Natural killer cell (primary cell): Measurements from ENCODE around the gene C5AR1. TPM values are rescaled to one million over a fixed set of nuclear protein-coding genes. Genes with fewer than 3 reads are reported as not detected.

Experiments used
- ATAC-seq, 3 donors: fragments of 150-1000 bp in 2 of 3; fragments of 200-7000 bp in 1 of 3; cut with Tn5 transposase; 1 replicate in 1 of 3; 2 replicates in 2 of 3; pipeline ENCODE4 v1.10.0; 2021; ENCODE audit warnings: mild to moderate bottlenecking in 2 of 3, moderate library complexity in 2 of 3
- DNase-seq, 2 donors: peaks; one replicate each; pipeline versions ENCODE4 v3.0.0 to v3.0.0-alpha.2; 2013 to 2021; ENCODE audit warnings: mixed read lengths in 1 of 2
- H3K27ac ChIP-seq: one replicate; pipeline ENCODE4 v1.5.1; 2013; ENCODE audit warnings: mild to moderate bottlenecking, low read length
- H3K27me3 ChIP-seq: one replicate; pipeline ENCODE4 v1.6.1; 2013; ENCODE audit warnings: low read length; ENCODE audit not compliant: control insufficient read depth, insufficient read depth
- H3K36me3 ChIP-seq: one replicate; pipeline ENCODE4 v1.6.1; 2013; ENCODE audit warnings: low read length; ENCODE audit not compliant: control insufficient read depth, insufficient read depth
- H3K4me1 ChIP-seq: one replicate; pipeline ENCODE4 v1.6.1; 2013; ENCODE audit warnings: low read length; ENCODE audit not compliant: control insufficient read depth, insufficient read depth
- H3K4me3 ChIP-seq: one replicate; pipeline ENCODE4 v1.5.1; 2013; ENCODE audit warnings: low read length
- H3K9me3 ChIP-seq: one replicate; pipeline ENCODE4 v1.6.1; 2013; ENCODE audit warnings: low read length; ENCODE audit not compliant: control insufficient read depth, insufficient read depth
- H3K27ac Mint-ChIP-seq, 2 donors: one replicate each; pipeline ENCODE4 v1.8.0; 2022; ENCODE audit warnings: mild to moderate bottlenecking in 2 of 2, mixed read lengths in 2 of 2, moderate library complexity in 1 of 2
- H3K27me3 Mint-ChIP-seq, 2 donors: one replicate each; pipeline ENCODE4 v1.8.0; 2022; ENCODE audit warnings: low read depth in 2 of 2, mixed read lengths in 2 of 2
- H3K36me3 Mint-ChIP-seq: one replicate; pipeline ENCODE4 v1.8.0; 2022; ENCODE audit warnings: mixed read lengths
- H3K4me1 Mint-ChIP-seq, 2 donors: one replicate each; pipeline ENCODE4 v1.8.0; 2022; ENCODE audit warnings: mixed read lengths in 2 of 2
- H3K4me3 Mint-ChIP-seq: one replicate; pipeline ENCODE4 v1.8.0; 2022; ENCODE audit warnings: mild to moderate bottlenecking, moderate library complexity, mixed read lengths
- H3K9me3 Mint-ChIP-seq, 2 donors: one replicate each; pipeline ENCODE4 v1.8.0; 2022; ENCODE audit warnings: mixed read lengths in 2 of 2
- CTCF ChIP-seq: fragments of 200-600 bp; IDR thresholded peaks from one replicate; pipeline ENCODE4 v1.8.0; 2022; ENCODE audit warnings: antibody characterized with exemption
- WGBS: methylation state at CpG from one replicate; pipeline ENCODE4 v1.1.7; 2013; ENCODE audit warnings: missing lambda C conversion rate; ENCODE audit not compliant: insufficient coverage; 5-methylcytosine and 5-hydroxymethylcytosine counted together
- intact Hi-C: fragments of 100-400 bp; cut with micrococcal nuclease; formaldehyde crosslinking; loops from one replicate; pipeline ENCODE4 v1.14.2; 2022
- total RNA-seq, 4 donors: library from RNA; stranded (reverse); fragments of 120-200 nt in 1 of 4; gene quantifications; one replicate each; pipeline versions ENCODE4 v1.2.3 to v1.2.4, GENCODE V29; 2013 to 2022

C5AR1 gene
- total RNA-seq, 3 donors from 2014 or later (not counting 1 experiment from before 2014, with no cell fraction given): 11.4 to 42.7 (median 28.7) TPM

DNA sequence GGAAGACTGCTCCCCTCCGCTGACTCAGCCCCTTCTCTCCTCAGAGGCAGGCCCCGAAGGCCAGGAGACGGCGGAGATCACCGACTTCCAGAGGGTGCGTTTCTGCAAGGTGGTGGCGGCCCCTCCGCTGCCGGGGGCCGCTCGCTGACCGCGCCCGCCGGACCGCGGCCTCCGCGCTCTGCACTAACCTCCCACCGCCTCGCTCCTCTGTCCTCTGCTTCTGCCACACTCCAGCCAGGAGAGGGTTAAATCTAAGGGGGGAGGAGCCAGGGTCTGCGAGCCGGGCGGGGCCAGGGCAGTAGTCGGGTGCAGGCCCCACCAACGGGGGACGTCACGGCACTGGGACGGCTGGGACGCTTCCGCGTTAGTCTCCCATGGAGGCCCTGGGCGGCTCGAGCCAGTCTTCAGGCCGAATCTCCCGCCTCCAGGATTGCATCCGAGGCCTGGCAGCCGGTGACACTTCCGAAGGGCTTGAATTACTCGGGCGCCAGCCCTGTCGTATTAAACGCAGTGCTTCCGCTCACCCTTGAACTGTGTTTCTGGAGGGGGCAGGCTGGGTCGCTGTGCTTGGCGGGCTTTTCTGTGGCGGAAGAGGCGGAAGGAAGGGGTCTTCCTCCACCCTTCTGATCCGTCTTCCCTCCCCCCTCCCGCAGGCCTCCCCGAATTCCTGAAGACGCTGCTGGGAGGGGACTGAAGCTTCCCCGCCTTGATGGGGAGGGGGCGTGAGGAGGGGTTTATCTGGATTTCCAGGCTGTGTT, 36.2 kb upstream of the C5AR1 start:
- no peak for TF ChIP-seq CTCF
- peaks cover 23% of the 10 kb centered on the region for H3K4me1 ChIP-seq
- Mint-ChIP-seq H3K4me1 (peaks cover 14 to 33% of the 10 kb centered on the region in 2 donors), H3K36me3 (no peaks in the 10 kb centered on the region), H3K27me3 (no peaks in the 10 kb centered on the region), H3K9me3 (no peaks in the 10 kb centered on the region), H3K4me3 (peak overlapping the region; percentile 95), H3K27ac (peak overlapping the region; percentile 93 to 96)
- peaks cover 19% of the 10 kb centered on the region for H3K36me3 ChIP-seq
- ATAC-seq (peak; percentile 60 to 76 (median 64)), DNase-seq (peak; percentile 86 to 93)
- under 1% methylated on average over 42 of the region's 54 CpGs for WGBS
- H3K9me3 ChIP-seq: no peaks in the 10 kb centered on the region
- no peaks in the 10 kb centered on the region for H3K27me3 ChIP-seq
- peak overlapping the region; percentile 66 for H3K4me3 ChIP-seq
- intact Hi-C loops: loop anchor here (1.0 to 10.0 kb wide), 3 partner anchors 16 to 419 kb away; partner anchors contain the start of gene AP2S1
- peak overlapping the region; percentile 85 for H3K27ac ChIP-seq

DNA sequence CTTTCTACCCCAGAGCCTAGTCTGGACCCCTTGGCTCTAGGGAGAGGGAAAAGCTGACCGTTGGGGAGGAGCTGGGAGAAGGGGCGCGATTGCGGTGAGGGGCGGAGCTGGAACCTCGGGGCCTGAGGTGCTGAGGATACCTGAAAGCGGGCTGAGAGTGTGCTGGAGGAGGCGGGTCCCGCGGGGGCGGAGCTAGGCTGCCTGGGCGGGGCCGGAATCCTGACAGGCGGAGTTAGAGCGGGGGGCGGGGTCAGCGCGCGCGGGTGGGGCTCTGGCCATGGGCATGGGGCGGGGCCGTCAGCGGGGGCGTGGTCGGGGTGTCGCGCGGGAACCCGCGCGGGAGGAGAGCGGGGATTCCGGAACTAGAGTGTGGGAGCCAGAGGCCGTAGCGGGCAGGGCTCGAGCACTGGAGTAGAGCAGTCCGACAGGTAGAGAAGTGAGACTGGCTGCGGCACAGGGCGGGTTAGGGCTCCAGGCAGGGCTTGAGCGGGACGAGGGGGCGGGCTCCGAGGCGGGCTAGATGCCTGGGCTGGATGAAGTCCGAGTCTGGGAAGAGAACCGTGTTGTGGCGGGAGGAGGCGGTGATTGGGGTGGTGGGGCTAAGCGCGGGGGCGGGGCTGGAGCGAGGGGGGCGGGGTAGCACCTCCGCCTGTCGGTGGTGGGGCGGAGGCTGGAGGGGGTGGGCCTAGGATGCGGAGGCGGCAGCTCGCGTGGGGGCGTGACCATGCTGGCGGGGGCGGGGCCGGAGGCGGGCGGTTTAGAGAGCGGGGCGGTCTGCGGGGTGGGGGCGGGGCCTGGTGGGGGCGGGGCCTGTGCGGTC, 35.4 kb upstream of the C5AR1 start, which contains the start of gene INAFM1:
INAFM1 (plus strand) TSS at position 815 of the 820 bp plus-strand sequence. CDS start 35 bp downstream, outside the sequence.
- TF ChIP-seq CTCF: no peak
- H3K27ac ChIP-seq: peak within 1 kb of the TSS; percentile 85
- H3K27ac Mint-ChIP-seq: peak within 1 kb of the TSS; percentile 93 to 96
- ATAC-seq: peak; percentile 76 to 92 (median 77)
- peaks cover 23% of the 10 kb centered on the region for H3K4me1 ChIP-seq
- H3K4me3 Mint-ChIP-seq: peak within 1 kb of the TSS; percentile 95
- no peaks in the 10 kb centered on the region for H3K27me3 Mint-ChIP-seq
- H3K36me3 ChIP-seq: peaks cover 16% of the 10 kb centered on the region
- peak; percentile 97 to 99 for DNase-seq
- H3K9me3 Mint-ChIP-seq: no peaks in the 10 kb centered on the region
- H3K4me1 Mint-ChIP-seq: peaks cover 14 to 33% of the 10 kb centered on the region in 2 donors
- no peaks in the 10 kb centered on the region for H3K36me3 Mint-ChIP-seq
- peak within 1 kb of the TSS; percentile 66 for H3K4me3 ChIP-seq
- H3K27me3 ChIP-seq: no peaks in the 10 kb centered on the region
- intact Hi-C loops: loop anchor here (1.0 to 10.0 kb wide), 3 partner anchors 17 to 419 kb away; partner anchors contain the start of gene AP2S1
- H3K9me3 ChIP-seq: no peaks in the 10 kb centered on the region
- 0% methylated on average over 61 of the region's 72 CpGs for WGBS

DNA sequence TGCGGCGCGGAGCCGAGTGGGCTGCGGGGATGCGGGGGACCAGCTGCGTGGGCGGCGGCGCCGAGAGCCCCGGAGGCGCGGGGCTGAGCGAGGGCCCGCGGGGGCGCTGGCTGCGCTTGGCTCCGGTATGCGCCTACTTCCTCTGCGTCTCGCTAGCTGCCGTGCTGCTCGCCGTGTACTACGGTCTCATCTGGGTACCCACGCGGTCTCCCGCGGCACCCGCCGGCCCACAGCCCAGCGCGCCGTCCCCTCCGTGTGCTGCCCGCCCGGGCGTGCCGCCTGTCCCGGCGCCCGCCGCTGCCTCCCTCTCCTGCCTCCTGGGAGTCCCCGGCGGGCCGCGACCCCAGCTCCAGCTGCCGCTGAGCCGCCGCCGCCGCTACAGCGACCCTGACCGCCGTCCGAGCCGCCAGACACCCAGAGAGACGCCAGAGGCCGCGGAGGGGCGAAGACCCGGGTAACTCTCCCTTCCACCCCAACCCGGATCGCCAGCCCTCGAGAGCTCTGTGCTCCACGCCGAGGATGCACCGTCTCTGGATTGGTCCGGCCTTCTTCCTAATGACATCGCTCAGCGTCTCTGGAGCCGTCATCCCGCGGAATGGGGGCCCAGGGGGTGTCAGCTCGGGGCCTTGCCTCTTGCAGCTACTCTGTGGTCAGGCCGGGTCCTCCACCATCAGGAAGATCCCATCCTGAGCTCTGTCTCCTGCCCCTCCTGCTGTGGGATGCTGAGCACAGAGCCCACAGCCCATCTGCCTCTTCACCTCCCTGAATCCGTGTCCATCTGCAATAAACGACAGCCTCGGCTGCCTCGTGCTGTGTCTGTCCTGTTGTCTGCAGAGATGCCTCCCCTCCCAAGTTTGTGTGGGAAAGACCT, 34.5 kb upstream of the C5AR1 start:
- H3K4me1 ChIP-seq: peaks cover 23% of the 10 kb centered on the region
- H3K4me3 ChIP-seq: no peak overlapping the region
- H3K27me3 ChIP-seq: no peaks in the 10 kb centered on the region
- Mint-ChIP-seq H3K9me3 (no peaks in the 10 kb centered on the region), H3K27me3 (no peaks in the 10 kb centered on the region), H3K27ac (peak overlapping the region; percentile 68 to 96), H3K4me3 (peak overlapping the region; percentile 85), H3K4me1 (peaks cover 14 to 37% of the 10 kb centered on the region in 2 donors), H3K36me3 (no peaks in the 10 kb centered on the region)
- WGBS: 13% methylated on average over 82 of the region's 82 CpGs
- H3K9me3 ChIP-seq: no peaks in the 10 kb centered on the region
- H3K27ac ChIP-seq: no peak overlapping the region
- intact Hi-C loops: loop anchor here (1.0 to 10.0 kb wide), 3 partner anchors 18 to 420 kb away; partner anchors contain the start of gene AP2S1
- H3K36me3 ChIP-seq: peaks cover 16% of the 10 kb centered on the region
- ATAC-seq (peak; percentile 15 to 33 (median 24)), DNase-seq (peak; percentile 40 to 44)
- TF ChIP-seq CTCF: no peak
